Fibroblast of the aortic adventitia (primary cell): ENCODE results near the gene TPRG1L. TPM values are rescaled to one million over a fixed set of nuclear protein-coding genes. Genes with fewer than 3 reads are reported as not detected.

Experiments
- DNase-seq: peaks from one replicate; pipeline ENCODE4 v3.0.0-alpha.2; 2010; ENCODE audit warnings: low read depth
- H3K4me3 ChIP-seq: 2 replicates; pipeline ENCODE4 v1.5.1; 2011; ENCODE audit warnings: low read depth, mild to moderate bottlenecking, control low read depth, low read length, moderate library complexity
- total RNA-seq: library from RNA; depleted of rRNA; stranded (reverse); fragments of >200 nt; gene quantifications from 2 replicates; pipeline ENCODE4 v1.2.3, GENCODE V29; 2012; ENCODE audit warnings: low replicate concordance
- TF ChIP-seq, protein P1 (sequence below): IDR thresholded peaks from 2 replicates; pipeline ENCODE4 v1.5.1; 2011; ENCODE audit warnings: mild to moderate bottlenecking, low read length, control low read depth, inconsistent platforms; ENCODE audit not compliant: insufficient read depth

Gene TPRG1L
- total RNA-seq, 1 donor, result 44.4 TPM

DNA sequence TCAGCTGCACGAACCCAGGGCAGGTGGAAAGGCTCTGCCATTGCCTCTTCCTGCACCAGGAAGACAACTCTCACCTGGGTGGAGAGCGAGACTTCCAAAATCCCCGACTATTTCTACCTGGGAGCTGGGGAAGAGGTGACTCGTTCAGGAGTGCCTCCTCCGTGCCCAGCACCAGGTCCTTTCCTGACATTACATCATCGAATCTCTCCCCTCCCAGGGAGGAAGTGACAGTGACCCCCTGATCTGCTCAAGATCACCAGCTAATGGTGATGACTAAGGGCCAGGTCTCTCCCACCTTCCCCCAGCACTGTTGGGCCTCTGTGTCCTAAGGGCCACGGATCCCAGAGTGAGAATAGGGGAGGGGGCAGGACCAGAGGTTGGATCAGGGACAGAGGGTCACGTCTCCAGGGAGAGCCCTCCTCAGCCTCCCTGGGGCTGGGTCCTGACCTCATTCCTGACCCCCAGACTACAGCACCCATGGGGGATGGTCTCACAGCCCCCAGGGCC lies 20.3 kb upstream of the TPRG1L start:
- H3K4me3 ChIP-seq, result no peak overlapping the region
- DNase-seq, result no peak

DNA sequence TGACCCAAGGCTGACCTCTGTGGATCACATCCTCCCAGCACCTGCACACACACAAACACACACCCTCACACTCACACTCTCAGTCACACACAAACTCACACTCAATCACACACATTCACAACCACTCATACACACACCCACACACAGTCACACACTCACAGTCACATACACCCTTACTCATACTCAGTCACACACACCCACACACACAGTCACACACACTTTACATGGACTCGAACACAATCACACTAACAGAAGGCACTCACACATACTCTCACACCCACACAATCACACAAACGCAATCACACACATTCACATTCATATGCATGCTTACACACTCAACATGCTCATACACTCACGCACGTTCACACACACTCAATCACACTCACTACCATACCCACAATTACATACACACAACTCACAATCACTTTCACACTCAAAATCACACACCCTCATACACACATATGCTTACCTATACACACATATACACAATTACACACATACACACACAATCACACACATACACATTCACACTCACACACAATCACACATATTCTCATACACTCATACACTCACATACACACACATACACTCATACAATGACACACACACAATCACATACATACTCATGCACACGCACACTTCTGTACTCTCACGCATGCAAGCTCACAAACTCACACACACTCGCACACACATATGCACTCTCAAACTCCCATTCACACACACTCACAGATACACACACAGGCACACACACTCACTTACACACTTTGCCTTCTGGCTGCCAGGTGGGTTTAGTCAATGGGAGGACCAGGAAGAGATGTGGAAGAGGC lies 19.6 kb upstream of the TPRG1L start:
- TF ChIP-seq, protein P1, sequence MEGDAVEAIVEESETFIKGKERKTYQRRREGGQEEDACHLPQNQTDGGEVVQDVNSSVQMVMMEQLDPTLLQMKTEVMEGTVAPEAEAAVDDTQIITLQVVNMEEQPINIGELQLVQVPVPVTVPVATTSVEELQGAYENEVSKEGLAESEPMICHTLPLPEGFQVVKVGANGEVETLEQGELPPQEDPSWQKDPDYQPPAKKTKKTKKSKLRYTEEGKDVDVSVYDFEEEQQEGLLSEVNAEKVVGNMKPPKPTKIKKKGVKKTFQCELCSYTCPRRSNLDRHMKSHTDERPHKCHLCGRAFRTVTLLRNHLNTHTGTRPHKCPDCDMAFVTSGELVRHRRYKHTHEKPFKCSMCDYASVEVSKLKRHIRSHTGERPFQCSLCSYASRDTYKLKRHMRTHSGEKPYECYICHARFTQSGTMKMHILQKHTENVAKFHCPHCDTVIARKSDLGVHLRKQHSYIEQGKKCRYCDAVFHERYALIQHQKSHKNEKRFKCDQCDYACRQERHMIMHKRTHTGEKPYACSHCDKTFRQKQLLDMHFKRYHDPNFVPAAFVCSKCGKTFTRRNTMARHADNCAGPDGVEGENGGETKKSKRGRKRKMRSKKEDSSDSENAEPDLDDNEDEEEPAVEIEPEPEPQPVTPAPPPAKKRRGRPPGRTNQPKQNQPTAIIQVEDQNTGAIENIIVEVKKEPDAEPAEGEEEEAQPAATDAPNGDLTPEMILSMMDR, result no peak
- no peak for DNase-seq
- H3K4me3 ChIP-seq, result no peak overlapping the region

More for the DNA sequence above, 20.3 kb upstream of the TPRG1L start:
- TF ChIP-seq, protein P1, result no peak

DNA sequence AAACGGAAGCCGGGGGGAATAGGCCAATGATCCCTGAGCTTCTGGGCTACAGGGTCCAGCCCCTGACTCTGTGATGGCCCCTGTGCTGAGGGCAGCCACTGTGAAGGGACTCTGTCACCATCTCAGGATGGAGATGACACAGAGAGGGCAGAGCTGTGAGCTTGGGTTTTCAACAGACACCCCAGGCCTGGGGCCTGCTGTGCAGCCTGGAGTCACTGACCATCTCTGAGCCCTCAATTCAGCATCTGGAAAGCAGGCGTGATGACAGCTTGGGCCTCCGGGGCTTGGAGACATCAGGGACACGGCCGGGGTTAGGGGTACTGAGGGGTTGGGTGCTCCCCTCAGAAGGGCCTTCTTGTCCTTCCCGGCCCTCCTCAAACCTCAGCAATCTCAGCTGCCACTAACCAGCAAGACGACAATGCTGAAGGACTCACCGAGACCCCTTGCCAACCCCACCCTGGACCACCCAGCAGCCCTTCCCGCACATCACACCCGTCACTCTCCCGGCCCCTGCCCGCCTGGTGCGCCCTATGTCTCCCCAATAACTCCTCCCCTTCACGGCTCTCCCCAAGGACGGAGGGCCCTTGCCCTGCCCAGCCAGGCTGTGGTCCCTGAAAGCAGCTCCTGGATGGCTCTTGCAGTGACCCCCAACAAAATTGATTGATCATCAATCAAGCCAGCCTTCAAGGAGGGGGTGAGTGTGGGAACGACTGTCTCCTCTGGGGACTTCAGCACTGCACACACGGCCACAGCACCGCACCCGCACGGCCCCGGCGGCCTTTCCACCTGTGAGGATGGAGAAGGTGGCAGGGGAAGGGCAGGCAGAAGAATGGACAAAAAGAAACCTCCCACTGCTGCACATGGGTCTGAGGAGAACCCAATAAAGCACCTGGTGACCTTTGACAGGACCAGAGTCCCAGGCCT lies 17.8 kb upstream of the TPRG1L start:
- DNase-seq, result no peak
- H3K4me3 ChIP-seq, result no peak overlapping the region
- TF ChIP-seq, protein P1, result no peak

DNA sequence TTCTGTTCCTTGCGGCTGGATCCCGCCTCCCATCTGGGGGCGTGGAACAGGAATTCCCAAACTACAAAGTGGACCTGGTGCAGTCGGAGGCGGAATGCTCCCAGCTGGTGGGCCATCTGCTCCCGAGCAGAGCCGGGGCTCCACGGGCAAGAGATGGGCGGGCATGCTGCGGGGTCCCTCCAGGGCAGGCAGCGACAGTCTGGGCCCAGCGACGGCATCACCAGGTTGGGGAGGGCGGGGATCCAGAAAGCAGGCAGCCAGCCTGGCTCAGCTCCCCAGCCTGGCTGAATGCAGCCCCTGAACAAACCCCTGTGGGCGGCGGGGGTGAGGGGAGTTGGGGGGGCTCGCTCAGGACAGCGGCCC lies 17.1 kb upstream of the TPRG1L start:
- no peak for DNase-seq
- H3K4me3 ChIP-seq, result no peak overlapping the region
- TF ChIP-seq, protein P1, result no peak

DNA sequence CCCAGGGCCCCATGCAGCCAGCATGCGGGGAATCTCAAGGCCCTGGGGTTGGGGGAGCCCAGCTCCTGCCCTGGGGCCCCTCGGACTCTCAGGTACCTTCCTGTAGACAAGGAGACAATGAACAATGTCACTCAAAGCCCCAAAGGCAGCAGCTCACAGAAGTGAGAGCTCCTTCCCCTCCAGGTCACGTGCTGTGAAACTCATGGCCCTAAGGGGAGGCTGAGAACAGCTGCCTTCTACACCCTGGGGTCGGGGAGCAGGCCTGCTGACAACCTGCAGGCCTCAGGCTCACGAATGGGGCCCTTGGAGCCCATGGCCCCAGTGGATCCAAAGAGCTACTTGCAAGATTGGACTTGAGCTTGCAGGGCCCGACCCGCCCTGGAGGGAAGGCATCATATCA lies 16.7 kb upstream of the TPRG1L start:
- TF ChIP-seq, protein P1, result no peak
- DNase-seq, result no peak

DNA sequence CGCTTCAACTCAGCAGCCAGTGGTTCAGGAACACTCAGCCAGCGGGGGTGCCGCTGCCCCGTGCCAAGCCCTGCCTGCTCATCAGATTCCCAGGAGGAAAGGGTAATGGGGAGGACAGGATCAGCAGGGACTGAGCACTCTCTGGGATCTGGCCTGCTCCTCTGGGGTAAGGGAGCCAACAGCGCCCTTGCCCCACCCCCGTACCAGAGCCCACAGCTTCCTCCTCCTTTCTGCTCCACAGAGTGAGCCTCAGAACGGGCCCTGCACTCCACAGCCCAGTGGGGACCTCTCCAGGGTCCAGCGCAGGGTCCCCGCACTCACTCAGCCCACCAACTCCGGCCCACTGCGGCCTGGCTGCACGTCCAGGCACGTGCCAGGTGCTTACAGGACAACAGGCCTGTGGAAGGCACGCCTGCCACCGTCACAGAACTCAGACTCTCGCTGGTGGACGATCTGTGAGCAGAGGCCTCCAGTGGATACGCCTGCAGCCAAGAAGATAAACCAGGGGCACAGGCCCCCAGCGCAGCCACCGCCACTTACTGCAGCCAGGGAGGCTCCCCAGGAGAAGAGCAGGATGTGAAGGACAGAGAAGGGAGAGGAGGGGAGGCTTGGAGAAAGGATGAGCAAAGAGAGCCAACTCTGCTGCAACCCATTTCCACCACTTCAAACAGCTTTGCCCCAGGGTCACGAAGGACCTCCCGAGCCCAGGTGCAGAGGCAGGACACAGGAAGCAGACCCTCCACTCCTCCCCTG lies 15.6 kb upstream of the TPRG1L start:
- no peak overlapping the region for H3K4me3 ChIP-seq
- TF ChIP-seq, protein P1, result no peak
- DNase-seq, result no peak

More for the DNA sequence above, 16.7 kb upstream of the TPRG1L start:
- H3K4me3 ChIP-seq, result no peak overlapping the region
